Esophagus muscularis mucosa (tissue), 4 donors: ENCODE results near the gene CGB1. TPM values are rescaled to one million over a fixed set of nuclear protein-coding genes. Genes with fewer than 3 reads are reported as not detected.
"Not testable (repeated sequence)": the region's sequence is repeated elsewhere in the genome, so short reads cannot be mapped to it uniquely, and the experiment has no call there.

Source experiments
- DNase-seq: peaks from one replicate; pipeline ENCODE4 v3.0.0-alpha.2; 2017; ENCODE audit errors: extremely low spot score
- H3K27ac ChIP-seq, 4 donors: fragments of 200-600 bp; sonication (generic); replicated peaks in 1 of 4; 1 replicate in 3 of 4; 2 replicates in 1 of 4; pipeline ENCODE4 v1.5.1; 2016 to 2019; ENCODE audit warnings: mild to moderate bottlenecking in 1 of 4
- H3K27me3 ChIP-seq, 4 donors: fragments of 200-600 bp; sonication (generic); one replicate each; pipeline versions ENCODE4 v1.5.1 to v1.6.0; 2016 to 2019
- H3K36me3 ChIP-seq, 4 donors: fragments of 200-600 bp; sonication (generic); one replicate each; pipeline ENCODE4 v1.5.1; 2016 to 2019
- H3K4me1 ChIP-seq, 4 donors: fragments of 200-600 bp; sonication (generic); one replicate each; pipeline ENCODE4 v1.5.1; 2016 to 2019
- H3K4me3 ChIP-seq, 4 donors: fragments of 200-600 bp; sonication (generic); 1 replicate in 2 of 4; 2 replicates in 2 of 4; pipeline ENCODE4 v1.5.1; 2016 to 2019; ENCODE audit warnings: mild to moderate bottlenecking in 4 of 4, moderate library complexity in 1 of 4
- H3K9me3 ChIP-seq, 4 donors: fragments of 200-600 bp; sonication (generic); 1 replicate in 3 of 4; 2 replicates in 1 of 4; pipeline ENCODE4 v1.5.1; 2016 to 2019
- CTCF ChIP-seq, 3 experiments: fragments of 200-600 bp in 2 of 3; fragments of 450-650 bp in 1 of 3; sonication (generic) in 2 of 3; IDR thresholded peaks; one replicate each; pipeline ENCODE4 v1.5.1; 2017 to 2019; ENCODE audit warnings: antibody characterized with exemption in 3 of 3, mild to moderate bottlenecking in 2 of 3, moderate library complexity in 1 of 3
- EP300 ChIP-seq: sonication (generic); formaldehyde crosslinking; IDR thresholded peaks from one replicate; pipeline ENCODE4 v1.6.1; 2017; ENCODE audit warnings: antibody characterized with exemption
- POLR2A ChIP-seq: fragments of 450-650 bp; IDR thresholded peaks from one replicate; pipeline ENCODE4 v1.6.1; 2017; ENCODE audit warnings: antibody characterized with exemption, moderate library complexity, mild to moderate bottlenecking, low read depth
- POLR2AphosphoS5 ChIP-seq, 2 donors: sonication (generic); formaldehyde crosslinking; IDR thresholded peaks; one replicate each; pipeline ENCODE4 v1.6.1; 2017; ENCODE audit warnings: antibody characterized with exemption in 2 of 2
- WGBS: methylation state at CpG from one replicate; pipeline ENCODE4 v1.1.5; 2018; 5-methylcytosine and 5-hydroxymethylcytosine counted together
- intact Hi-C: fragments of 100-400 bp; cut with DNase I; formaldehyde crosslinking; loops from one replicate; pipeline ENCODE4 v1.15.1; 2023
- total RNA-seq, 4 donors: library from RNA; depleted of rRNA; stranded (reverse); fragments of >200 nt; gene quantifications; one replicate each; pipeline versions ENCODE4 v1.1.0 to v1.2.1, GENCODE V29; 2016

The CGB1 gene
- total RNA-seq: not detected

GRCh38 chr19:49036815-49037214 lies at the start of gene CGB1:
TSS of gene CGB1 (minus strand) at chr19:49036895. CDS start at chr19:49036711, 184 bp downstream.
- 58% methylated on average over 16 of the region's 18 CpGs for WGBS
- H3K36me3 ChIP-seq, H3K4me3 ChIP-seq, H3K27ac ChIP-seq, DNase-seq, intact Hi-C loops, H3K27me3 ChIP-seq, H3K4me1 ChIP-seq, H3K9me3 ChIP-seq: not testable (repeated sequence)
- peak in 1 of 3 experiments; percentile 10 for TF ChIP-seq CTCF (IDR thresholded peaks at IDR 0.05)

GRCh38 chr19:49086296-49086695 lies 49.6 kb upstream of the CGB1 start:
- peak overlapping the region; percentile 83 to 95 (median 89) for H3K27ac ChIP-seq
- WGBS: 41% methylated on average over 11 of the region's 11 CpGs
- no peaks in the 10 kb centered on the region for H3K27me3 ChIP-seq
- intact Hi-C loops: no loop called here
- H3K4me1 ChIP-seq: peaks cover 24 to 50% (median 37%) of the 10 kb centered on the region in 4 donors
- TF ChIP-seq CTCF (IDR thresholded peaks at IDR 0.05): no peak
- peaks cover 25 to 48% (median 36%) of the 10 kb centered on the region in 4 donors for H3K36me3 ChIP-seq
- no peak for DNase-seq
- peak overlapping the region; percentile 72 to 97 (median 88) for H3K4me3 ChIP-seq
- H3K9me3 ChIP-seq: no peaks in the 10 kb centered on the region

GRCh38 chr19:49085868-49086232 lies 49.2 kb upstream of the CGB1 start:
- WGBS: under 1% methylated on average over 14 of the region's 14 CpGs
- peak overlapping the region; percentile 83 to 95 (median 89) for H3K27ac ChIP-seq
- peak overlapping the region; percentile 72 to 97 (median 88) for H3K4me3 ChIP-seq
- H3K9me3 ChIP-seq: no peaks in the 10 kb centered on the region
- H3K36me3 ChIP-seq: peaks cover 20 to 43% (median 31%) of the 10 kb centered on the region in 4 donors
- intact Hi-C loops: no loop called here
- H3K4me1 ChIP-seq: peaks cover 24 to 50% (median 37%) of the 10 kb centered on the region in 4 donors
- no peak for DNase-seq
- TF ChIP-seq POLR2AphosphoS5 (IDR thresholded peaks at IDR 0.05): no peak
- TF ChIP-seq EP300: no peak
- no peak for TF ChIP-seq POLR2A
- no peak for TF ChIP-seq CTCF (IDR thresholded peaks at IDR 0.05)
- no peaks in the 10 kb centered on the region for H3K27me3 ChIP-seq

- TF ChIP-seq EP300 (no peak), POLR2A (peak; percentile 91), CTCF (IDR thresholded peaks at IDR 0.05) (peak in 1 of 3 experiments; percentile 6), POLR2AphosphoS5 (IDR thresholded peaks at IDR 0.05) (peak; percentile 93 to 96)
- Histone ChIP-seq H3K9me3 (no peaks in the 10 kb centered on the region), H3K4me1 (peaks cover 24 to 49% (median 37%) of the 10 kb centered on the region in 4 donors), H3K27me3 (no peaks in the 10 kb centered on the region), H3K27ac (peak within 1 kb of the TSS; percentile 83 to 95 (median 89)), H3K36me3 (peaks cover 14 to 37% (median 25%) of the 10 kb centered on the region in 4 donors), H3K4me3 (peak within 1 kb of the TSS; percentile 72 to 97 (median 88))
- WGBS: under 1% methylated on average over 23 of the region's 89 CpGs
- intact Hi-C loops: no loop called here
- peak; percentile 100 for DNase-seq
These were observed 48.5 kb upstream of the CGB1 start, which contains the start of gene SNRNP70 for GRCh38 chr19:49085020-49085867. TSS of gene SNRNP70 (plus strand) at chr19:49085451. CDS start at chr19:49086415, 964 bp downstream.
